Astrocyte (in vitro differentiated cells and primary cell): ENCODE data around the gene FAM167B. TPM values are rescaled to one million over a fixed set of nuclear protein-coding genes. Genes with fewer than 3 reads are reported as not detected.

Experiments used
- DNase-seq: peaks from one replicate; pipeline ENCODE4 v3.0.0-alpha.2; 2010; ENCODE audit warnings: low read depth
- FAIRE-seq: peaks from 2 replicates; lab custom pipeline; 2011; peaks lifted over from hg19 to GRCh38; lab: Jason Lieb, UNC
- H2AFZ ChIP-seq: 2 replicates; pipeline ENCODE4 v1.6.0; 2012; ENCODE audit warnings: low read depth, low read length, inconsistent platforms
- H3K27ac ChIP-seq: 2 replicates; pipeline ENCODE4 v1.5.1; 2011; ENCODE audit warnings: low read depth, low read length, inconsistent platforms
- H3K27me3 ChIP-seq: 2 replicates; pipeline ENCODE4 v1.6.0; 2011; ENCODE audit warnings: low read length, inconsistent platforms; ENCODE audit not compliant: insufficient read depth
- H3K36me3 ChIP-seq: 2 replicates; pipeline ENCODE4 v1.5.1; 2011; ENCODE audit warnings: low read length, inconsistent platforms; ENCODE audit not compliant: insufficient read depth
- H3K4me1 ChIP-seq: 2 replicates; pipeline ENCODE4 v1.5.1; 2011; ENCODE audit warnings: low read length, inconsistent platforms; ENCODE audit not compliant: insufficient read depth
- H3K4me2 ChIP-seq: 2 replicates; pipeline ENCODE4 v1.6.0; 2012; ENCODE audit warnings: low read length, inconsistent platforms
- H3K4me3 ChIP-seq: 2 replicates; pipeline ENCODE4 v1.5.1; 2011; ENCODE audit warnings: low read depth, mild to moderate bottlenecking, low read length, inconsistent platforms; ENCODE audit not compliant: insufficient read depth
- H3K79me2 ChIP-seq: 2 replicates; pipeline ENCODE4 v1.6.0; 2012; ENCODE audit warnings: mild to moderate bottlenecking, low read length, inconsistent platforms; ENCODE audit not compliant: insufficient read depth
- H3K9ac ChIP-seq: 2 replicates; pipeline ENCODE4 v1.6.0; 2012; ENCODE audit warnings: mild to moderate bottlenecking, low read length, inconsistent platforms
- H3K9me3 ChIP-seq: 2 replicates; pipeline ENCODE4 v1.5.1; 2012; ENCODE audit warnings: low read depth, mild to moderate bottlenecking, low read length, inconsistent platforms; ENCODE audit not compliant: insufficient read depth
- H4K20me1 ChIP-seq: 2 replicates; pipeline ENCODE4 v1.6.0; 2012; ENCODE audit warnings: low read length, inconsistent platforms; ENCODE audit not compliant: insufficient read depth
- H3K27ac Mint-ChIP-seq: one replicate; pipeline ENCODE4 v1.8.0; 2021; ENCODE audit warnings: mild to moderate bottlenecking, mixed read lengths; ENCODE audit not compliant: unreplicated experiment
- H3K27me3 Mint-ChIP-seq: one replicate; pipeline ENCODE4 v1.8.0; 2021; ENCODE audit warnings: low read depth, mixed read lengths; ENCODE audit not compliant: unreplicated experiment
- H3K36me3 Mint-ChIP-seq: one replicate; pipeline ENCODE4 v1.8.0; 2021; ENCODE audit warnings: low read depth, mixed read lengths; ENCODE audit not compliant: unreplicated experiment
- H3K4me1 Mint-ChIP-seq: one replicate; pipeline ENCODE4 v1.8.0; 2021; ENCODE audit warnings: low read depth, mixed read lengths; ENCODE audit not compliant: unreplicated experiment
- H3K4me3 Mint-ChIP-seq: one replicate; pipeline ENCODE4 v1.8.0; 2021; ENCODE audit warnings: mild to moderate bottlenecking, moderate library complexity, mixed read lengths; ENCODE audit not compliant: unreplicated experiment
- H3K9me3 Mint-ChIP-seq: one replicate; pipeline ENCODE4 v1.8.0; 2021; ENCODE audit warnings: mild to moderate bottlenecking, mixed read lengths; ENCODE audit not compliant: unreplicated experiment
- CTCF ChIP-seq: IDR thresholded peaks from 2 replicates; pipeline ENCODE4 v1.5.1; 2011; ENCODE audit warnings: low read depth, mild to moderate bottlenecking, inconsistent platforms, low read length, moderate library complexity; ENCODE audit not compliant: insufficient read depth
- EZH2 ChIP-seq: IDR thresholded peaks from 2 replicates; pipeline ENCODE4 v1.6.1; 2012; ENCODE audit warnings: mild to moderate bottlenecking, low read length, inconsistent platforms; ENCODE audit not compliant: insufficient read depth
- total RNA-seq: library from RNA; stranded (reverse); gene quantifications from 2 replicates; pipeline ENCODE4 v1.2.1, GENCODE V29; 2021

The FAM167B gene
- total RNA-seq, 1 donor from 2014 or later, result 0.64 TPM

GRCh38 chr1:32208469-32208868, 38.6 kb upstream of the FAM167B start:
- H3K36me3 ChIP-seq, result peaks cover 3% of the 10 kb centered on the region
- H3K27ac ChIP-seq, result no peak overlapping the region
- H3K9ac ChIP-seq, result no peak overlapping the region
- peaks cover 2% of the 10 kb centered on the region for H3K36me3 Mint-ChIP-seq
- H4K20me1 ChIP-seq, result no peaks in the 10 kb centered on the region
- H3K4me3 ChIP-seq, result no peak overlapping the region
- DNase-seq (no peak), FAIRE-seq (no peak)
- H3K4me3 Mint-ChIP-seq, result no peak overlapping the region
- no peak overlapping the region for H2AFZ ChIP-seq
- H3K27ac Mint-ChIP-seq, result no peak overlapping the region
- H3K79me2 ChIP-seq, result peaks cover 6% of the 10 kb centered on the region
- H3K4me1 Mint-ChIP-seq, result no peaks in the 10 kb centered on the region
- H3K4me2 ChIP-seq, result no peak overlapping the region
- H3K27me3 ChIP-seq, result no peaks in the 10 kb centered on the region
- H3K27me3 Mint-ChIP-seq, result no peaks in the 10 kb centered on the region
- no peaks in the 10 kb centered on the region for H3K4me1 ChIP-seq
- no peaks in the 10 kb centered on the region for H3K9me3 ChIP-seq
- no peaks in the 10 kb centered on the region for H3K9me3 Mint-ChIP-seq
- TF ChIP-seq EZH2 (no peak), CTCF (no peak)

- Histone ChIP-seq H3K27ac (no peak within 1 kb of the TSS), H3K4me3 (no peak within 1 kb of the TSS), H3K9me3 (no peaks in the 10 kb centered on the region), H3K4me2 (no peak within 1 kb of the TSS), H3K79me2 (peaks cover 6% of the 10 kb centered on the region), H2AFZ (no peak within 1 kb of the TSS), H3K9ac (no peak within 1 kb of the TSS), H4K20me1 (no peaks in the 10 kb centered on the region), H3K4me1 (no peaks in the 10 kb centered on the region), H3K36me3 (peaks cover 3% of the 10 kb centered on the region), H3K27me3 (no peaks in the 10 kb centered on the region)
- Mint-ChIP-seq H3K4me1 (no peaks in the 10 kb centered on the region), H3K36me3 (peaks cover 2% of the 10 kb centered on the region), H3K9me3 (no peaks in the 10 kb centered on the region), H3K4me3 (no peak within 1 kb of the TSS), H3K27me3 (no peaks in the 10 kb centered on the region), H3K27ac (no peak within 1 kb of the TSS)
- TF ChIP-seq CTCF (no peak), EZH2 (no peak)
- FAIRE-seq, result no peak
- DNase-seq, result no peak
Observed at GRCh38 chr1:32208891-32209328, 38.1 kb upstream of the FAM167B start, which contains the start of gene DCDC2B. DCDC2B (plus strand) TSS chr1:32209089; CDS start chr1:32209094, 5 bp downstream.

- peaks cover 3% of the 10 kb centered on the region for H3K4me1 Mint-ChIP-seq
- Histone ChIP-seq H3K36me3 (peaks cover 17% of the 10 kb centered on the region), H3K79me2 (peaks cover 11% of the 10 kb centered on the region), H3K9me3 (no peaks in the 10 kb centered on the region), H3K4me2 (no peak overlapping the region), H3K27ac (no peak overlapping the region), H3K9ac (no peak overlapping the region), H3K27me3 (no peaks in the 10 kb centered on the region), H2AFZ (no peak overlapping the region), H3K4me3 (no peak overlapping the region), H3K4me1 (peaks cover 2% of the 10 kb centered on the region), H4K20me1 (no peaks in the 10 kb centered on the region)
- no peak for FAIRE-seq
- no peak overlapping the region for H3K4me3 Mint-ChIP-seq
- TF ChIP-seq CTCF, result peak; percentile 75
- no peak for TF ChIP-seq EZH2
- peaks cover 10% of the 10 kb centered on the region for H3K36me3 Mint-ChIP-seq
- H3K27me3 Mint-ChIP-seq, result no peaks in the 10 kb centered on the region
- no peaks in the 10 kb centered on the region for H3K9me3 Mint-ChIP-seq
- no peak overlapping the region for H3K27ac Mint-ChIP-seq
- DNase-seq, result no peak
Observed at GRCh38 chr1:32215629-32216480, 31.2 kb upstream of the FAM167B start.
